WTC11 (cell line): ENCODE results near the gene TRMT11. TPM values are rescaled to one million over a fixed set of nuclear protein-coding genes. Genes with fewer than 3 reads are reported as not detected.

Experiments used
- ATAC-seq: fragments of 200-7000 bp; cut with Tn5 transposase; 2 replicates; pipeline ENCODE4 v1.10.0; 2021; ENCODE audit warnings: mild to moderate bottlenecking, moderate library complexity
- CTCF ChIA-PET: fragments of 300-600 bp; sonication (Branson Sonifier 250); formaldehyde crosslinking; loops from one replicate; lab custom pipeline; 2021; ENCODE audit warnings: antibody characterized with exemption; lab: Charles Lee
- POLR2A ChIA-PET: fragments of 350-600 bp; sonication (Branson Sonifier 250); formaldehyde crosslinking; loops from one replicate; lab custom pipeline; 2021; ENCODE audit warnings: antibody characterized with exemption; lab: Charles Lee
- DNase-seq: peaks from one replicate; pipeline ENCODE4 v3.0.0; 2021; ENCODE audit warnings: low spot score
- H3K27ac Mint-ChIP-seq: 2 replicates; pipeline ENCODE4 v1.8.0; 2021; ENCODE audit warnings: mixed read lengths
- H3K27me3 Mint-ChIP-seq: 2 replicates; pipeline ENCODE4 v1.8.0; 2021; ENCODE audit warnings: low read depth, mild to moderate bottlenecking, moderate library complexity, mixed read lengths
- H3K36me3 Mint-ChIP-seq: 2 replicates; pipeline ENCODE4 v1.8.0; 2021; ENCODE audit warnings: mixed read lengths
- H3K4me1 Mint-ChIP-seq: 2 replicates; pipeline ENCODE4 v1.8.0; 2022; ENCODE audit warnings: mixed read lengths
- H3K4me3 Mint-ChIP-seq: 2 replicates; pipeline ENCODE4 v1.8.0; 2021; ENCODE audit warnings: mild to moderate bottlenecking, moderate library complexity, mixed read lengths
- H3K9me3 Mint-ChIP-seq: 2 replicates; pipeline ENCODE4 v1.8.0; 2021; ENCODE audit warnings: mixed read lengths
- AR ChIP-seq: fragments of 250-450 bp; sonication (Bioruptor Pico); IDR thresholded peaks from 2 replicates; pipeline ENCODE4 v1.9.0; 2021; ENCODE audit warnings: mild to moderate bottlenecking
- ARID4B ChIP-seq: sonication (generic); formaldehyde crosslinking; IDR thresholded peaks from 2 replicates; pipeline ENCODE4 v1.8.0; 2023; ENCODE audit warnings: missing genetic modification reagents, mild to moderate bottlenecking, borderline replicate concordance
- CDX4 ChIP-seq: fragments of 250-450 bp; sonication (Bioruptor Pico); IDR thresholded peaks from 2 replicates; pipeline ENCODE4 v1.9.0; 2021; ENCODE audit warnings: moderate library complexity, mild to moderate bottlenecking, inconsistent platforms, borderline replicate concordance
- ELF4 ChIP-seq: sonication (generic); formaldehyde crosslinking; IDR thresholded peaks from 2 replicates; pipeline ENCODE4 v1.8.1; 2022; ENCODE audit warnings: low read depth, mild to moderate bottlenecking, moderate library complexity, missing genetic modification reagents
- FOXP4 ChIP-seq: sonication (generic); formaldehyde crosslinking; IDR thresholded peaks from 2 replicates; pipeline ENCODE4 v1.8.0; 2022; ENCODE audit warnings: mild to moderate bottlenecking, missing genetic modification reagents
- HMGA2 ChIP-seq: fragments of 250-450 bp; sonication (Bioruptor Pico); IDR thresholded peaks from 2 replicates; pipeline ENCODE4 v1.4.0; 2021; ENCODE audit warnings: mild to moderate bottlenecking, moderate library complexity
- ZNF532 ChIP-seq: fragments of 250-450 bp; sonication (Bioruptor Pico); IDR thresholded peaks from 2 replicates; pipeline ENCODE4 v1.9.0; 2021; ENCODE audit warnings: mild to moderate bottlenecking, borderline replicate concordance
- total RNA-seq: library from RNA; stranded (reverse); gene quantifications from 3 replicates; pipeline ENCODE4 v1.2.3, GENCODE V29; 2021

TRMT11 gene
- total RNA-seq, 1 experiment from 2014 or later: 32.3 TPM

- TF ChIP-seq ZNF532 (CRISPR knock-in tag) (no peak), ARID4B (no peak), ELF4 (no peak), HMGA2 (no peak)
Observed at GRCh38 chr6:126064257-126064747, 78.0 kb downstream of the TRMT11 start (continued).

- H3K27me3 Mint-ChIP-seq: no peaks in the 10 kb centered on the region
- ATAC-seq: no peak
- H3K36me3 Mint-ChIP-seq: peaks cover 4% of the 10 kb centered on the region
- H3K4me1 Mint-ChIP-seq: peaks cover 9% of the 10 kb centered on the region
- ChIA-PET CTCF (no interaction called here), POLR2A (interaction anchor here (0.7 kb wide), 1 partner anchor 74 kb away, joined by 4 read pairs; no protein-coding TSS in a partner anchor)
- H3K4me3 Mint-ChIP-seq: no peak overlapping the region
- DNase-seq: no peak
- no peaks in the 10 kb centered on the region for H3K9me3 Mint-ChIP-seq
- no peak for TF ChIP-seq FOXP4
- no peak overlapping the region for H3K27ac Mint-ChIP-seq
Observed at GRCh38 chr6:126064748-126065401, 78.5 kb downstream of the TRMT11 start.

GRCh38 chr6:126066053-126067048, 80.0 kb downstream of the TRMT11 start:
- Mint-ChIP-seq H3K36me3 (no peaks in the 10 kb centered on the region; the same call in 1 of the 2 replicates), H3K4me3 (no peak overlapping the region), H3K27me3 (no peaks in the 10 kb centered on the region), H3K9me3 (no peaks in the 10 kb centered on the region), H3K27ac (no peak overlapping the region), H3K4me1 (peaks cover 9% of the 10 kb centered on the region)
- CTCF ChIA-PET: no interaction called here
- no peak for DNase-seq
- POLR2A ChIA-PET: no interaction called here
- ATAC-seq: no peak
- TF ChIP-seq AR (CRISPR knock-in tag) (no peak), CDX4 (CRISPR knock-in tag) (no peak)
